ENCODE results near the gene PASK.
"Not testable (repeated sequence)": the region's sequence is repeated elsewhere in the genome, so short reads cannot be mapped to it uniquely, and the experiment has no call there.

The PASK gene

GRCh38 chr2:241104611-241105010 lies 44.7 kb downstream of the PASK start:
- DNase-seq (ENCODE audit: low read depth), result not testable (repeated sequence)

- DNase-seq (ENCODE audit: low read depth), result no peak
Measured at GRCh38 chr2:241103176-241103595, 46.1 kb downstream of the PASK start.

- peak; percentile 78 for DNase-seq (ENCODE audit: low read depth)
Measured at GRCh38 chr2:241102239-241102803, 47.0 kb downstream of the PASK start, which contains the start of gene MTERF4. Gene MTERF4, minus strand, starts transcription at chr2:241102287. Its CDS starts 14 bp downstream, at chr2:241102273.

GRCh38 chr2:241099246-241099645 lies 50.0 kb downstream of the PASK start:
- DNase-seq (ENCODE audit: low read depth), result no peak

GRCh38 chr2:241096979-241097378 lies 52.3 kb downstream of the PASK start:
- DNase-seq (ENCODE audit: low read depth), result no peak

- DNase-seq (ENCODE audit: low read depth), result no peak
Measured at GRCh38 chr2:241095594-241096290, 53.5 kb downstream of the PASK start.

- DNase-seq (ENCODE audit: low read depth), result no peak
Measured at GRCh38 chr2:241094924-241095420, 54.3 kb downstream of the PASK start.

- DNase-seq (ENCODE audit: low read depth), result no peak
Measured at GRCh38 chr2:241094172-241094571, 55.1 kb downstream of the PASK start.

- DNase-seq (ENCODE audit: low read depth), result not testable (repeated sequence)
Measured at GRCh38 chr2:241093133-241093781, 56.0 kb downstream of the PASK start.

GRCh38 chr2:241092677-241093076 lies 56.6 kb downstream of the PASK start:
- DNase-seq (ENCODE audit: low read depth), result no peak

GRCh38 chr2:241091734-241092445 lies 57.4 kb downstream of the PASK start:
- DNase-seq (ENCODE audit: low read depth), result no peak

GRCh38 chr2:241091201-241091600 lies 58.1 kb downstream of the PASK start:
- DNase-seq (ENCODE audit: low read depth), result no peak

GRCh38 chr2:241088791-241089732 lies 60.2 kb downstream of the PASK start:
- no peak for DNase-seq (ENCODE audit: low read depth)

- no peak for DNase-seq (ENCODE audit: low read depth)
Measured at GRCh38 chr2:241088376-241088775, 60.9 kb downstream of the PASK start.

GRCh38 chr2:241087420-241088268 lies 61.6 kb downstream of the PASK start:
- no peak for DNase-seq (ENCODE audit: low read depth)

GRCh38 chr2:241084856-241085444 lies 64.3 kb downstream of the PASK start:
- DNase-seq (ENCODE audit: low read depth), result no peak

- no peak for DNase-seq (ENCODE audit: low read depth)
Measured at GRCh38 chr2:241083091-241083415, 66.2 kb downstream of the PASK start.

- no peak for DNase-seq (ENCODE audit: low read depth)
Measured at GRCh38 chr2:241082341-241083090, 66.8 kb downstream of the PASK start.

GRCh38 chr2:241081643-241082340 lies 67.5 kb downstream of the PASK start:
- no peak for DNase-seq (ENCODE audit: low read depth)
